Esophagus squamous epithelium (tissue), 5 donors: ENCODE results near the gene NHERF2. TPM values are rescaled to one million over a fixed set of nuclear protein-coding genes. Genes with fewer than 3 reads are reported as not detected.
A peak's percentile ranks its signal among the peaks of the same experiment; 100 is the strongest.

Source experiments
- DNase-seq: peaks from one replicate; lab custom pipeline; 2025; lab: John Stamatoyannopoulos, UW
- H3K27ac ChIP-seq, 4 donors: fragments of 200-600 bp; sonication (generic); one replicate each; pipeline ENCODE4 v1.5.1; 2016 to 2019; ENCODE audit warnings: mild to moderate bottlenecking in 1 of 4
- H3K27me3 ChIP-seq, 4 donors: fragments of 200-600 bp; sonication (generic); 1 replicate in 3 of 4; 2 replicates in 1 of 4; pipeline versions ENCODE4 v1.5.1 to v1.6.0; 2017 to 2021; ENCODE audit warnings: antibody characterized with exemption in 1 of 4
- H3K36me3 ChIP-seq, 3 donors: fragments of 200-600 bp; sonication (generic); one replicate each; pipeline ENCODE4 v1.5.1; 2016 to 2019
- H3K4me1 ChIP-seq, 3 donors: fragments of 200-600 bp; sonication (generic); one replicate each; pipeline ENCODE4 v1.5.1; 2017 to 2019
- H3K4me3 ChIP-seq, 4 donors: fragments of 200-600 bp; sonication (generic); 1 replicate in 3 of 4; 2 replicates in 1 of 4; pipeline ENCODE4 v1.5.1; 2016 to 2019; ENCODE audit warnings: mild to moderate bottlenecking in 2 of 4, moderate library complexity in 1 of 4
- H3K9me3 ChIP-seq, 3 donors: fragments of 200-600 bp; sonication (generic); one replicate each; pipeline ENCODE4 v1.5.1; 2016 to 2019
- POLR2A ChIP-seq, 4 donors: fragments of 450-650 bp; IDR thresholded peaks; one replicate each; pipeline ENCODE4 v1.6.1; 2017; ENCODE audit warnings: antibody characterized with exemption in 4 of 4, mild to moderate bottlenecking in 4 of 4, moderate library complexity in 3 of 4
- whole genome bisulfite sequencing, 2 donors: methylation state at CpG; one replicate each; pipeline ENCODE4 v1.1.5; 2018; 5-methylcytosine and 5-hydroxymethylcytosine counted together
- intact Hi-C: fragments of 100-400 bp; cut with DNase I; formaldehyde crosslinking; loops from one replicate; pipeline ENCODE4 v1.15.0; 2022
- small RNA-seq, 4 donors: library from RNA; depleted of rRNA; stranded (forward); fragments of <200 nt; gene quantifications; one replicate each; pipeline ENCODE3, GENCODE V24; 2016
- total RNA-seq, 4 donors: library from RNA; depleted of rRNA; stranded (reverse); fragments of >200 nt; gene quantifications; one replicate each; pipeline ENCODE4 v1.1.0, GENCODE V29; 2016
- TF ChIP-seq, protein P1 (sequence below), 6 experiments: fragments of 450-650 bp in 4 of 6; fragments of 200-600 bp in 2 of 6; sonication (generic) in 2 of 6; IDR thresholded peaks; one replicate each; pipeline ENCODE4 v1.5.1; 2016 to 2019; ENCODE audit warnings: antibody characterized with exemption in 6 of 6, mild to moderate bottlenecking in 4 of 6, moderate library complexity in 4 of 6
- donor health status: DM: yes; HTN: yes; CAD: no.

Gene NHERF2
- total RNA-seq, 4 donors from 2014 or later: 11.6 to 31.7 (median 16.5) TPM

DNA sequence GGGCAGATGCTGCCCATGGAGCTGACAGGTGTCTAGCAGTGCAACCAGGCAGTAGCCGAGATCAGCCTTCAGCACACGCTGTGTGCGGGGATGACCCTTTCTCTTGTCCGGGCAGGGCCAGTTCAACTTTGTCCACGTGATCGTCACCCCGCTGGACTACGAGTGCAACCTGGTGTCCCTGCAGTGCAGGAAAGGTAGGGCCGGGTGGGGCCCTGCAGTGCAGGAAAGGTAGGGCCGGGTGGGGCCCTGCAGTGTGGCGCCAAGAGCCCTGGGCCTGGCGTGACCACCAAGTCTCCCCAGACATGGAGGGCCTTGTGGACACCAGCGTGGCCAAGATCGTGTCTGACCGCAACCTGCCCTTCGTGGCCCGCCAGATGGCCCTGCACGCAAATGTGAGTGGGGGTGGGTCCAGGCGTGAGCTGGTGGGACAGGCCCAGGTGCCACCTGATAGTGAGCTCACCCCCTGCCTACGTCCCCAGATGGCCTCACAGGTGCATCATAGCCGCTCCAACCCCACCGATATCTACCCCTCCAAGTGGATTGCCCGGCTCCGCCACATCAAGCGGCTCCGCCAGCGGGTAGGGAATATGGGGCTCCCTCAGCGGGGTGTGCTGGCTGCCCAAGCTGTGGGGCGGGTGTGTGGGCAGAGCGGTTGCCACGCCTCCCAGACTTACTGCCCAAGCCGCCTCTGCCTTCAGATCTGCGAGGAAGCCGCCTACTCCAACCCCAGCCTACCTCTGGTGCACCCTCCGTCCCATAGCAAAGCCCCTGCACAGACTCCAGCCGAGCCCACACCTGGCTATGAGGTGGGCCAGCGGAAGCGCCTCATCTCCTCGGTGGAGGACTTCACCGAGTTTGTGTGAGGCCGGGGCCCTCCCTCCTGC is 61.3 kb downstream of the NHERF2 start:
- Histone ChIP-seq H3K27ac (peak overlapping the region in 1 of 4 donors; percentile 17), H3K4me1 (peaks cover 9 to 96% (median 16%) of the 10 kb centered on the region in 3 donors), H3K9me3 (no peaks in the 10 kb centered on the region), H3K27me3 (no peaks in the 10 kb centered on the region), H3K4me3 (no peak overlapping the region), H3K36me3 (peaks cover 28 to 97% (median 35%) of the 10 kb centered on the region in 3 donors)
- 68 to 95% methylated on average over 4 to 12 of the region's 41 CpGs for WGBS, 2 donors
- TF ChIP-seq, protein P1, sequence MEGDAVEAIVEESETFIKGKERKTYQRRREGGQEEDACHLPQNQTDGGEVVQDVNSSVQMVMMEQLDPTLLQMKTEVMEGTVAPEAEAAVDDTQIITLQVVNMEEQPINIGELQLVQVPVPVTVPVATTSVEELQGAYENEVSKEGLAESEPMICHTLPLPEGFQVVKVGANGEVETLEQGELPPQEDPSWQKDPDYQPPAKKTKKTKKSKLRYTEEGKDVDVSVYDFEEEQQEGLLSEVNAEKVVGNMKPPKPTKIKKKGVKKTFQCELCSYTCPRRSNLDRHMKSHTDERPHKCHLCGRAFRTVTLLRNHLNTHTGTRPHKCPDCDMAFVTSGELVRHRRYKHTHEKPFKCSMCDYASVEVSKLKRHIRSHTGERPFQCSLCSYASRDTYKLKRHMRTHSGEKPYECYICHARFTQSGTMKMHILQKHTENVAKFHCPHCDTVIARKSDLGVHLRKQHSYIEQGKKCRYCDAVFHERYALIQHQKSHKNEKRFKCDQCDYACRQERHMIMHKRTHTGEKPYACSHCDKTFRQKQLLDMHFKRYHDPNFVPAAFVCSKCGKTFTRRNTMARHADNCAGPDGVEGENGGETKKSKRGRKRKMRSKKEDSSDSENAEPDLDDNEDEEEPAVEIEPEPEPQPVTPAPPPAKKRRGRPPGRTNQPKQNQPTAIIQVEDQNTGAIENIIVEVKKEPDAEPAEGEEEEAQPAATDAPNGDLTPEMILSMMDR (IDR thresholded peaks at IDR 0.05): no peak
- TF ChIP-seq POLR2A (IDR thresholded peaks at IDR 0.05): no peak
- DNase-seq: no peak
- intact Hi-C loops: no loop called here

Small RNAs within 50 kb of the gene (small RNA-seq; reads per million reads assigned to genes)
- gene RN7SL219P: 0 reads per million in 4 donors

Other genes with a start within 250 kb of the NHERF2 start
- gene SPSB3, start 244.3 kb upstream of the NHERF2 start, total RNA-seq: 10 to 100 TPM; 27.8 to 84.5 (median 45.1) TPM
- 10 to 100 TPM; 71.4 to 91.5 (median 79.5) TPM for gene NUBP2, start 243.9 kb upstream of the NHERF2 start, total RNA-seq
- gene IGFALS, start 233.2 kb upstream of the NHERF2 start, total RNA-seq: not detected
- gene HAGH, start 200.1 kb upstream of the NHERF2 start, total RNA-seq: 10 to 100 TPM; 30.6 to 56.5 (median 43.4) TPM
- gene FAHD1, start 199.7 kb upstream of the NHERF2 start, total RNA-seq: 10 to 100 TPM; 34.3 to 52.3 (median 46.9) TPM
- gene MEIOB, start 154.7 kb upstream of the NHERF2 start, total RNA-seq: under 1 TPM in 1 of 4 donors, not detected in 3; 0.76 TPM
- gene HS3ST6, start 108.5 kb upstream of the NHERF2 start, total RNA-seq: 1 to 10 TPM; 1.6 to 9.9 (median 6.3) TPM
- 10 to 100 TPM; 20.1 to 36.4 (median 21.0) TPM for gene MSRB1, start 83.7 kb upstream of the NHERF2 start, total RNA-seq
- gene RPL3L, start 72.2 kb upstream of the NHERF2 start, total RNA-seq: not detected
- 100 to 1,000 TPM; 172 to 215 (median 189) TPM for gene NDUFB10, start 67.4 kb upstream of the NHERF2 start, total RNA-seq
- 1,000 to 10,000 TPM; 1,980 to 2,837 (median 2,292) TPM for gene RPS2, start 62.1 kb upstream of the NHERF2 start, total RNA-seq
- not detected for gene RNF151, start 60.0 kb upstream of the NHERF2 start, total RNA-seq
- gene TBL3, start 54.8 kb upstream of the NHERF2 start, total RNA-seq: 10 to 100 TPM; 32.7 to 48.2 (median 36.7) TPM
- 1 to 10 TPM in 2 of 4 donors, under 1 TPM in 2; 0.38 to 4.2 (median 1.8) TPM for gene NOXO1, start 45.4 kb upstream of the NHERF2 start, total RNA-seq
- gene GFER, start 42.7 kb upstream of the NHERF2 start, total RNA-seq: 10 to 100 TPM in 2 of 4 donors, 1 to 10 TPM in 2; 5.6 to 30.4 (median 13.6) TPM
- 1 to 10 TPM in 2 of 4 donors, under 1 TPM in 1, not detected in 1; 0.38 to 1.0 (median 1.0) TPM for gene SYNGR3, start 36.9 kb upstream of the NHERF2 start, total RNA-seq
- 10 to 100 TPM; 31.3 to 56.1 (median 40.9) TPM for gene ZNF598, start 17.1 kb upstream of the NHERF2 start, total RNA-seq
- under 1 TPM in 1 of 4 donors, not detected in 3; 0.48 TPM for gene NPW, start 7.1 kb upstream of the NHERF2 start, total RNA-seq
- gene NTHL1, start 20.9 kb downstream of the NHERF2 start, total RNA-seq: 10 to 100 TPM in 2 of 4 donors, 1 to 10 TPM in 2; 7.8 to 26.0 (median 10.0) TPM
- gene TSC2, start 21.1 kb downstream of the NHERF2 start, total RNA-seq: 10 to 100 TPM; 22.8 to 79.7 (median 41.2) TPM
- gene PKD1, start 109.0 kb downstream of the NHERF2 start, total RNA-seq: 100 to 1,000 TPM in 1 of 4 donors, 10 to 100 TPM in 3; 34.1 to 123 (median 64.1) TPM
- gene RAB26, start 121.7 kb downstream of the NHERF2 start, total RNA-seq: 1 to 10 TPM in 2 of 4 donors, under 1 TPM in 2; 0.26 to 4.2 (median 0.99) TPM
- gene TRAF7, start 128.9 kb downstream of the NHERF2 start, total RNA-seq: 10 to 100 TPM; 46.9 to 79.6 (median 73.2) TPM
- gene CASKIN1, start 169.7 kb downstream of the NHERF2 start, total RNA-seq: under 1 TPM in 2 of 4 donors, not detected in 2; 0.04 to 0.38 TPM
- 10 to 100 TPM; 33.1 to 48.8 (median 42.8) TPM for gene MLST8, start 178.6 kb downstream of the NHERF2 start, total RNA-seq
- gene BRICD5, start 184.0 kb downstream of the NHERF2 start, total RNA-seq: 1 to 10 TPM in 3 of 4 donors, not detected in 1; 1.1 to 2.0 (median 1.6) TPM
- gene PGP, start 187.9 kb downstream of the NHERF2 start, total RNA-seq: 10 to 100 TPM in 1 of 4 donors, 1 to 10 TPM in 3; 5.5 to 14.2 (median 7.4) TPM
- 10 to 100 TPM; 16.8 to 25.6 (median 19.2) TPM for gene E4F1, start 196.7 kb downstream of the NHERF2 start, total RNA-seq
- under 1 TPM in 3 of 4 donors, not detected in 1; 0.38 to 0.61 (median 0.57) TPM for gene DNASE1L2, start 209.5 kb downstream of the NHERF2 start, total RNA-seq
- 10 to 100 TPM; 38.6 to 50.7 (median 42.6) TPM for gene ECI1, start 224.7 kb downstream of the NHERF2 start, total RNA-seq
- gene RNPS1, start 241.2 kb downstream of the NHERF2 start, total RNA-seq: 100 to 1,000 TPM in 3 of 4 donors, 10 to 100 TPM in 1; 93.0 to 125 (median 114) TPM